Ramos (cell line): ENCODE data around the gene CHAD.

Experiments used
- in situ Hi-C: fragments of 300-500 bp; cut with MboI; formaldehyde crosslinking; loops from one replicate; pipeline ENCODE4 v1.14.3; 2022; ENCODE audit warnings: low sequenced_read_pairs; ENCODE audit not compliant: unreplicated experiment

The CHAD gene

GRCh38 chr17:50460831-50461526, 7.7 kb downstream of the CHAD start:
- in situ Hi-C loops: no loop called here

DNA sequence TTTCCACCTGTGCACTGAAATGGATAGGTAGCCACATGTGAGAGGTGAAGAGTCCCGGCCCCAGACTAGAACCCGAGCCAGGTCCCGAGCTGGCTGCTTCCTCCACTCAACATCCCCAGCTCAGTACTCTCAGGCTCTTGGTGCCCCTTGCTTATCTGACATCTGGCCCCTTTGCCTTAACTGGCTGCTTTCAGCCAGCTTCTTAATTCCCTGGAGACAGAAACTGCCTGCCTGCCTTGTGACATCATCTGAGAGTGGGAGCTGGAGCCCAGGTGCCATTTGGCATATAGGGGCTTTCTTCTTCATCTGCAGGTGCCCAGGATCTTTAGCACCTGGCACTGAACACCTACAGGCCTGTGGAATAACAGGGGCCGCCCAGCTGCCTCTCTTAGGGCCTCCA, 8.9 kb downstream of the CHAD start:
- in situ Hi-C loops: no loop called here

GRCh38 chr17:50458701-50459676, 9.7 kb downstream of the CHAD start:
- in situ Hi-C loops: no loop called here

GRCh38 chr17:50458270-50458669, 10.4 kb downstream of the CHAD start:
- in situ Hi-C loops: no loop called here

- in situ Hi-C loops: no loop called here
These were observed 11.1 kb downstream of the CHAD start for GRCh38 chr17:50457621-50458020.

GRCh38 chr17:50453901-50454300, 14.8 kb downstream of the CHAD start:
- in situ Hi-C loops: no loop called here

DNA sequence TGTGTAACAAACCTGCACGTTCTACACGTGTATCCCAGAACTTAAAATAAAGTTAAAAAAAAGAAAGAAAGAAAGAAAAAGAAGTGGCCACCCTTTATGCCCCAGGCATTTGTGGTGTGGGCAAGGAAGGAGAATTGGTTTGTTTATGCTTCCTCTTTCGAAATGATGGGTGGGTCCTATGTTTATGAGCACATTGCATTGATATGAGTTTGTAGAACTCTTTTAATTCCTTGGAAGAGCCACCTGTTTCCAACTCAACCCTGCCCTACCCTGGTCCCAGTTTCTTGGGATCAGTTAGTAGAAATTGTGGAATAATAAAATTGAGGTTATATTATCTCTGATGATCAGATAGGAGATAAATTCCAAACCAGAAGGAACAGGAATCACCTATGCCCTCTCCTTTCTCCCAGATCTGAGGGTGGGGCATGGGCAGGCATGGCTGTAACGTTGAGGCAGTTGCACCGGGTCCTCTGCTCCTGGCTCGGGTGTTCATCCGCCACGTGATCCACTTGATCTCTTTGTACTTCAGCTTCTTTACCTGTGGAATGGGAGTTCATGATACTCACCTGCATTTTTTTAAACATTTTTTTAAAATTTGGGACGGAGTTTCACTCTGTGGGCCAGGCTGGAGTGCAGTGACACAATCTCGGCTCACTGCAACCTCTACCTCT, 15.9 kb downstream of the CHAD start:
- in situ Hi-C loops: no loop called here

DNA sequence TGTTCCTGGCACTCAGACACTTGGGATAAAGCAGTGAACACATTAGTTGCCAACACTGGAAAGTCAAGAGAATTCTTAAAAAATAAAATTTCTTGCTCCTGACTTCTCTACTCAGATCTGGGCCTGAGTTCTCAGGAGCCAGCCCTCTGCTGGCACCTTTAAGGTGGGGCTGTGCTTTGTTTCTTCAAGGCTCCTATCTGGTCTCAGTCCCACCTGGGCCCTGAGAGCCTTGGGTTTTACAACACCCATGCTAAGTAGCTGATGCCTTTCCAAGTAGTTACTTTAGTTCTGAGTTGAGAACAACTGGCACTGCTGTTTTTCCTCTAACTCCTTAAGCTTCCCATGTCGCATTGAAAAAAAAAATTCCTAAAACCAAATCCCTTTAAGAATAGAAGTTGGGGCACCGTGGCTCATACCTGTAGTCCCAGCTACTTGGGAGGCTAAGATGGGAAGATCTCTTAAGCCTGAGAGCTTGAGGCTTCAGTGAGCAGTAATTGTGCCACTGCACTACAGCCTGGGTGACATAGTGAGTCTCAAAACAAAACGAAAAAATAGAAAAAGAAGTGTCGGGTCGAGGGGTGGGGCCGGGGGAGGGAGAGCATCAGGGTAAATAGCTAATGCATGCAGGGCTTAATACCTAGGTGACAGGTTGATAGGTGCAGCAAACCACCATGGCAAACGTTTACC, 16.6 kb downstream of the CHAD start:
- in situ Hi-C loops: no loop called here

- in situ Hi-C loops: no loop called here
These were observed 20.0 kb downstream of the CHAD start for GRCh38 chr17:50448643-50449042.

- in situ Hi-C loops: no loop called here
These were observed 20.6 kb downstream of the CHAD start for GRCh38 chr17:50447870-50448595.

DNA sequence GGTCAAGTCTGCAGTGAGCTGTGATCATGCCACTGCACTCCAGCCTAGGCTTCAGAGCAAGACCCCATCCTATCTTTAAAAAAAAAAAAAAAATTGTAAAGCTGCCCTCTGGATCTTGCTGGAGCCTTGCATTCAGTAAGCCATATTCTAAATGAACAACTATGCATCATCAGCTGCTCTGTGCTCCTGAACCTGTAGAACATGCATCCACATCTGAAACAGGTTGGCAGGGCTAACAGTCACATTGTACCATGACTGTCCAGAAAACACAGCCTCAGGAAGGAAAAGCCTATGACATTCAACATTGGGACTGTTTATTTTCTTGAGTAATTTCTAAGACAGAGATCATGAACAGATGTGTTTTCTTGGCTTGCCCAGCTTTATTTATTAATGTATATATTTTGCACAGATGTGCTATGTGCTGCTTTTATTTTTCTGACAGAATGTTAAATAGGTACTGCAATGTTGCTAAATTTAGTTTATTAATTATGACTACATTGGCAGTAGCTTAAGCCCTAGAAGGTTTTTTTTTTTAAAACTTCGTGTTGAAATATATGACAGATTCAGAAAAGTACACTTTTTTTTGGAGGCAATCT, 22.9 kb downstream of the CHAD start:
- in situ Hi-C loops: no loop called here

DNA sequence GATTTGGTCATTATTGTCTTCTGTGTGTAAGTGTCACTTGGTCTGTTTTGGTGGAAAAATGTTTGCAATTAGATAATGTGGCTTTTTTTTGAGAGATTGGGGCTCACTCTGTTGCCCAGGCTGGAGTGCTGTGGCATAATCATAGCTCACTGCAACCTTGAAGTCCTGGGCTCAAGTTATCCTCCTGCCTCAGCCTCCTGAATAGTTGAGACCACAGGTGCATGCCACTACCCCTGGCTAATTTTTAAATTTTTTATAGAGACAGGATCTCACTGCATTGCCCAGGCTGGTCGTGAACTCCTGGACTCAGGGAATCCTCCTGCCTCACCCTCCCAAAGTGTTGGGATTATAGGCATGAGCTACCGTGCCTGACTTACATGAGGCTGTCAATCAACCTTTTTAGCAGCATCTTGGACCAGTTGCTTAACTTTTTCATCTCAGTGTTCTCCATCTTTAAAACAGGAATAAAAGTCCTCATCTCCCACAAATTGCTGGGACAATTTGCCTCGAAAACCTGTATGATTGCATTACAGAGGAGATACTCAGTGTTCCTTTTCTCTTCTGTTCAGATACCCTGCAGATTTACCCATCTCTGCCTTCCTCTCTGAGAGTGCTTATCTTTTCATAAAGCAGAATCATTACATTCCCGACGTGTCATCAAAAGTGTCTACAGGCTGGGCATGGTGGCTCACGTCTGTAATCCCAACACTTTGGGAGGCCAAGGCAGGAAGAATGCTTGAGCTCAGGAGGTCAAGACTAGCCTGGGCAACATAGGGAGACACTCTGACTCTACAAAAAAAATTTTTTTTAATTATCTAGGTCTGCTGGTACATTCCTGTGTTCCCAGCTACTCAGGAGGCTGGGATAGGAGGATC, 23.6 kb downstream of the CHAD start:
- in situ Hi-C loops: no loop called here

- in situ Hi-C loops: no loop called here
These were observed 25.1 kb downstream of the CHAD start for GRCh38 chr17:50443505-50443974.

DNA sequence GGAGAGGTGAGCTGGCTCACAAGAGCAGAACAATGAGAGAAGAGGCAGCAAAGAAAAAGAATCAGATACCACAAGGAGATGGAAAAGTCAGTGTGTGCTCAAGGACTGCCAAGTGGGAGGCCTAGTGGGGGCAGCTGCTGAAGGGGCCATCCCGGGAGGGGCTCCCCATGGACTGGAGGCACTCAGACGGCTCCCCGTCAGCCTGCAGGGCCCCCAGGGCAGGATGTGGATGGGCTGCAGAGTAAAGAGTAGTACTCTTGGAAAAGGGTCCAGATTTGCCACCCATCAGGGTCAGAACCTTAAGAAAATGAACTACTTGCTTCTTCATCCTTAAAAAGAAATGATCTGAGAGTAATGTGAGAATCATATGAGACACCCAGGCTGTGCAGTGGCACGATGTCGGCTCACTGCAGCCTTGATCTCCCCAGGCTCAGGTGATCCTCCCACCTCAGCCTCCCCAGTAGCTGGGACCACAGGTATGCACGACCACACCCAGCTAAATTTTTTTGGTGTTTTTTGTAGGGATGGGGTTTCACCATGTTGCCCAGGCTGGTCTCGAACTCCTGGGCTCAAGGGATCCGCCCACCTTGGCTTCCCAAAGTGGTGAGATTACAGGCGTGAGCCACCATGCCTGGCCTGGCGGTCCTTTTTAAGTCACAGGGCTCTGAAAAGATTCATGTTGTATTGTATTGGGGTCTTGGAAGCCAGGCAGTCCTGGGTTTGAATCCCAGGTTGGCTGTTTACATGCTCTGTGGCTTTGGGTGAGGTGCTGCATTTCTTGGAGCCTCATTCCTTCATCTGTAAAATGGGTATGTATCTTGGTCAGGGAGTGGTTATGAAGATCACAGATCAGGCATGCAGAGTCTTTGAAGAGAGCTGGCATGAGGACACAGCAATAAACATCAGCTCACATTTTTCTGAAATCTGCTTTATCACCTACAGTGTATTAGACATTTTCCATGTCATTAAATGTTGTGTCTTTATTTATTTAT, 27.5 kb downstream of the CHAD start:
- in situ Hi-C loops: no loop called here

DNA sequence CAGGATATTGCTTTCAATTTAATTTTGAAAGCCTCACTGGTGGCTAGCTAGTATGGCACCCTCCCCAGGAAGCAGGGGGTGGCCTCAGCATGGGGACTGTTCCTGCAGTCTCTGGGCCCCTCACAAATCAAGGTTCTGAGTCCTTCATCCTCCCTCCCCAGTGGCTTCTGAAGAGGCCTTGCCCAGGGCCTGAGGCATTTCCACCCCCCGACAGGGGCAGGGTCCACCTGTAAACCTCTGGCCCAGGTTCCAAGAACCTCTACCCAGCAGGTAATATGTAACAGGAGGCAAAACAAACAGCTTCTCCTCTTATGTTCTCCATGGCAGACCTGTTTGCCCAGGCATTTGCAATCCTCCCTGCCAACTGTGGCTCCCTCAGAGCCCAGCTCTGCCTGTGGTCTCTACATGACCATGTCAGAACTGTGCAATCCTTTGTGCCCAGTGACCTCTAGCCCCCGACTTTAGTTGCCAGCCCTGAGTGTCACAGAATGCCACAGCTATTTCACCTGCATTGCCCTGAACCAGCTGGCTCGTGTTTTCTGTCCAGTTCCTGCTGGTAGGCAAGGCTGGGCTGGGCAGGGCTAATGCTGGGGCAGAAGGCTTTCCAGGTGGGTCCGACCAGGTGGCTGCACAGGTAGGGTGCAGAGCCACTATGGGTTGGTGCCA, 28.4 kb downstream of the CHAD start:
- in situ Hi-C loops: no loop called here

- in situ Hi-C loops: no loop called here
These were observed 29.7 kb downstream of the CHAD start for GRCh38 chr17:50439008-50439407.

DNA sequence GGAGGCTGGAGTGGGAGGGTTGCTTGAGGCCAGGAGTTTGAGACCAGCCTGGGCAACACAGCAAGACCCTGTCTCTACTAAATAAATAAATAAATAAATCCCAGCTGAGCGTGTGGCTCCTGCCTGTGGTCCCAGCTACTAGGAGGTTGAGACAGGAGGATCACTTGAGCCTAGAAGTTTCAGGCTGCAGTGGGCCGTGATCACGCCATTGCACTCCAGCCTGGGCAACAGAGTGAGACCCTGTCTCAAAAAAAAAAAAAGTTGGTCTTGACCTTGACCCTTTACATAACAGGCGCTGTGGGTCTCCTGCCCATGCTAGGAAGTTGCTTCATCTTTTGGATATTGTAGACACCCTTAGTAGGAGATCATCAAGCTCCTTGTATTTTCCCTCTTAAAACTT, 31.3 kb downstream of the CHAD start:
- in situ Hi-C loops: no loop called here
